Measurements from ENCODE around the gene ATP2C2.

The ATP2C2 gene

DNA sequence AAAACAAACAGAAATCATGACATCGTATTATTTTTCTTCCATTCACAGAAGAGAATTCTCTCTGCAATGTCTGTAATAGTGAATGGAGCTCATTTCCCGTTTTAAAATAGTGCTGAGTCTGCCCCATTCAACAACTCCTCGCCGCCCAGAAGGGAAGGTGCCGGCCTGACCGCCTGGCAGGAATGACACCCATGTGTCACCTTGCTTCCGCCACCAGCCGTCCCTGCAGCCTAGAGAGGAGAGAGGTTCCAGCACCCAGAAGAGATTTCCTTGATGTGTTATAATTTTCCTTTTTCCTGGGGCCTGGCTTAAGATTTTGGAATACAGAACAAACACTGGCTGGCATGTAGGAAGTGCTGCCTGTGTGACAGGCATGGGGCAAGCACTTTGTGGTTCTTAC, 76.1 kb downstream of the ATP2C2 start:
- Histone ChIP-seq H3F3A (ENCODE audit: insufficient read depth) (no peaks in the 10 kb centered on the region), H3K27me3 (ENCODE audit: low read length) (no peaks in the 10 kb centered on the region), H2AFZ (ENCODE audit: low read depth, low read length, severe bottlenecking) (no peak overlapping the region), H3K9ac (ENCODE audit: low read length) (no peak overlapping the region), H3K79me2 (ENCODE audit: insufficient read depth, low read length) (no peaks in the 10 kb centered on the region), H3K9me3 (ENCODE audit: insufficient read depth, low read length) (no peaks in the 10 kb centered on the region), H4K20me1 (ENCODE audit: low read depth, low read length) (no peaks in the 10 kb centered on the region), H3K36me3 (ENCODE audit: low read length) (no peaks in the 10 kb centered on the region), H3K4me2 (ENCODE audit: low read depth, low read length, poor library complexity, severe bottlenecking) (no peak overlapping the region), H3K4me3 (ENCODE audit: insufficient read depth, low read length, poor library complexity, severe bottlenecking) (no peak overlapping the region), H3K27ac (ENCODE audit: low read depth, low read length) (no peak overlapping the region), H3K9me2 (replicated peaks; ENCODE audit: insufficient read depth, low read length) (no peaks in the 10 kb centered on the region)
- TF ChIP-seq EZH2phosphoT487 (conservative IDR thresholded peaks at IDR 0.05; ENCODE audit: low read length) = no peak

DNA sequence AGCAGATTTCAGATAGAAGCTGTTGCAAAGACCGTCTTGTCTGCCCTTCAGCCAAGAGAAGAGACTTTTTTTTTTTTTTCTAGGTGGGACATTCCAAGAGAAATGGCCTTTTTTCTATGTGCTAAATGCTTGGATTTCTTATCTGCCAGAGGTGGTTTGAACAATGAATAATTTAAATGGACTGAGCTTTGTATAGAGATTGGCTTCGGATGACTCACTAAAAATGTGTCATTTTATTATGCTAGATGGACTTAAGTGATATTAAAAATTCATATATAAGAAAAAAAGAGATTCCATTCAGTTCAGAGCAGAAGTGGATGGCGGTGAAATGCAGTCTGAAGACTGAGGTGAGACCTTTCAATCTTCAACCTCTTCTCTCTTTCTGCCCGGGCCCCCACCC, 77.7 kb downstream of the ATP2C2 start:
- no peak overlapping the region for H2AFZ ChIP-seq (ENCODE audit: low read depth, low read length, severe bottlenecking)
- H3K9ac ChIP-seq (ENCODE audit: low read length) = no peak overlapping the region
- H3K79me2 ChIP-seq (ENCODE audit: insufficient read depth, low read length) = no peaks in the 10 kb centered on the region
- H3K27me3 ChIP-seq (ENCODE audit: low read length) = no peaks in the 10 kb centered on the region
- no peaks in the 10 kb centered on the region for H3K36me3 ChIP-seq (ENCODE audit: low read length)
- no peaks in the 10 kb centered on the region for H3F3A ChIP-seq (ENCODE audit: insufficient read depth)
- no peak overlapping the region for H3K4me3 ChIP-seq (ENCODE audit: insufficient read depth, low read length, poor library complexity, severe bottlenecking)
- H3K4me2 ChIP-seq (ENCODE audit: low read depth, low read length, poor library complexity, severe bottlenecking) = no peak overlapping the region
- TF ChIP-seq, protein P1, sequence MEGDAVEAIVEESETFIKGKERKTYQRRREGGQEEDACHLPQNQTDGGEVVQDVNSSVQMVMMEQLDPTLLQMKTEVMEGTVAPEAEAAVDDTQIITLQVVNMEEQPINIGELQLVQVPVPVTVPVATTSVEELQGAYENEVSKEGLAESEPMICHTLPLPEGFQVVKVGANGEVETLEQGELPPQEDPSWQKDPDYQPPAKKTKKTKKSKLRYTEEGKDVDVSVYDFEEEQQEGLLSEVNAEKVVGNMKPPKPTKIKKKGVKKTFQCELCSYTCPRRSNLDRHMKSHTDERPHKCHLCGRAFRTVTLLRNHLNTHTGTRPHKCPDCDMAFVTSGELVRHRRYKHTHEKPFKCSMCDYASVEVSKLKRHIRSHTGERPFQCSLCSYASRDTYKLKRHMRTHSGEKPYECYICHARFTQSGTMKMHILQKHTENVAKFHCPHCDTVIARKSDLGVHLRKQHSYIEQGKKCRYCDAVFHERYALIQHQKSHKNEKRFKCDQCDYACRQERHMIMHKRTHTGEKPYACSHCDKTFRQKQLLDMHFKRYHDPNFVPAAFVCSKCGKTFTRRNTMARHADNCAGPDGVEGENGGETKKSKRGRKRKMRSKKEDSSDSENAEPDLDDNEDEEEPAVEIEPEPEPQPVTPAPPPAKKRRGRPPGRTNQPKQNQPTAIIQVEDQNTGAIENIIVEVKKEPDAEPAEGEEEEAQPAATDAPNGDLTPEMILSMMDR (IDR thresholded peaks at IDR 0.05; ENCODE audit: insufficient read depth, low read length, poor library complexity, severe bottlenecking) = no peak
- TF ChIP-seq EZH2phosphoT487 (conservative IDR thresholded peaks at IDR 0.05; ENCODE audit: low read length) = no peak
- H3K27ac ChIP-seq (ENCODE audit: low read depth, low read length) = no peak overlapping the region
- H3K9me3 ChIP-seq (ENCODE audit: insufficient read depth, low read length) = no peaks in the 10 kb centered on the region
- H3K9me2 ChIP-seq (replicated peaks; ENCODE audit: insufficient read depth, low read length) = no peaks in the 10 kb centered on the region
- H4K20me1 ChIP-seq (ENCODE audit: low read depth, low read length) = no peaks in the 10 kb centered on the region

DNA sequence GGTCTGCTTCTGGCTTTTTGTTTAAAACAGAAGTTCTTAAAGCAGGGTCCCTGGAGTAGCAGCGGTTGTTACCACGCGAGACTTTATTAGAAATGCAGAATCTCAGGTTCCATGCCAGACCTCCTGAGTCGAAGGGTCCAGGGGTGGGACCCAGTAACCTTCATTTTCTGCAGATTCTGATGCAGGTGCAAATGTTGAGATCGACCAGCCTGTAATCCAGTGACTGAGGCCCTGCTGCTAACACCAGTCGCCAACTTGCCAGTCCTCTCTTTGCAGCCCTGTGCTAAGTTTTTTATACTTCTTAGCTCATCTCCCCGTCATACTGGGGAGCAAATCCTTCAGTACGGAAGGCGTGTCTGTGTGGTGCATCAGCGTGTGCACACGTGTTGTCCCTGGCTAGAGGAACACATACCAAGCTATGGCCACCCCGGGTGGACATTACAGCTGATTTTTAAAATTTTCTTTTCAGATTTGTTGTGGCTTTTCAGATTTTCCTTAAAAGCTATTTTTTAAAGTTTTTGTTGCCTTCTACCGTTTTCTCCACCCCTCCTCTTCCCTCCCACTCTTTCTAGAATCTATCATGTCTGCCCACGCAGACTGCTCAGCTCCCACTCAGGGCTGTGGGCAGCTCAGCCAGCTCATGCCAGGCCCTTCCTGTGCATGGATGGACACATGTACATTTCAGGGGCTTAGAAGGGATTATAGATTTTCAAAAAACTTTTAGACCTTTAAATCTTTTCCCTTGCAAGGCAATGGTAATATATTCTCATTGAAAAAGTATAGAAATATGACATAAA, 78.5 kb downstream of the ATP2C2 start:
- Histone ChIP-seq H2AFZ (ENCODE audit: low read depth, low read length, severe bottlenecking) (no peak overlapping the region), H3K27me3 (ENCODE audit: low read length) (no peaks in the 10 kb centered on the region)
- TF ChIP-seq EZH2phosphoT487 (conservative IDR thresholded peaks at IDR 0.05; ENCODE audit: low read length) = 0 out of 2 replicates have a peak, but pooled peaks have one; percentile 52
- TF ChIP-seq, protein P1 (IDR thresholded peaks at IDR 0.05; ENCODE audit: insufficient read depth, low read length, poor library complexity, severe bottlenecking) = no peak

DNA sequence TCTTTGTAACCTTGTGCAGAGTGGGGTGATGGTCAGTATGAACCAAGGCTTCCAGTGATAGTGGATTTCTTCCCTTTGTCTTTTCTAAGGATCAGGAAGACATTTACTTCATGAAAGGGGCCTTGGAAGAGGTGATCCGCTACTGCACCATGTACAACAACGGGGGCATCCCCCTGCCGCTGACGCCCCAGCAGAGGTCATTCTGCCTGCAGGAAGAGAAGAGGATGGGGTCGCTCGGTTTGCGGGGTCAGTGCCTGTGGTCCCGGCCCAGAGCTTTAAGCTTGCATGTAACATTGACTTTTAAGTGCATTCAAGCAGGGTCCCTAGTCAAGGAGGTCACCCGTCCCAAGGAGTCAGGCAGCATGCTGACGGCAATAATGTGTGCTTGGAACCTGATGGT, 80.1 kb downstream of the ATP2C2 start:
- Histone ChIP-seq H2AFZ (ENCODE audit: low read depth, low read length, severe bottlenecking) (no peak overlapping the region), H3K9me3 (ENCODE audit: insufficient read depth, low read length) (no peaks in the 10 kb centered on the region), H3K4me2 (ENCODE audit: low read depth, low read length, poor library complexity, severe bottlenecking) (no peak overlapping the region), H3K27me3 (ENCODE audit: low read length) (no peaks in the 10 kb centered on the region), H4K20me1 (ENCODE audit: low read depth, low read length) (no peaks in the 10 kb centered on the region), H3K79me2 (ENCODE audit: insufficient read depth, low read length) (no peaks in the 10 kb centered on the region), H3K9me2 (replicated peaks; ENCODE audit: insufficient read depth, low read length) (no peaks in the 10 kb centered on the region), H3K9ac (ENCODE audit: low read length) (no peak overlapping the region), H3K27ac (ENCODE audit: low read depth, low read length) (no peak overlapping the region), H3K36me3 (ENCODE audit: low read length) (no peaks in the 10 kb centered on the region), H3K4me3 (ENCODE audit: insufficient read depth, low read length, poor library complexity, severe bottlenecking) (no peak overlapping the region), H3F3A (ENCODE audit: insufficient read depth) (no peaks in the 10 kb centered on the region)
- TF ChIP-seq EZH2phosphoT487 (conservative IDR thresholded peaks at IDR 0.05; ENCODE audit: low read length) = no peak
- TF ChIP-seq, protein P1 (IDR thresholded peaks at IDR 0.05; ENCODE audit: insufficient read depth, low read length, poor library complexity, severe bottlenecking) = no peak

More for the DNA sequence above, 78.5 kb downstream of the ATP2C2 start:
- no peaks in the 10 kb centered on the region for H3K36me3 ChIP-seq (ENCODE audit: low read length)
- no peaks in the 10 kb centered on the region for H4K20me1 ChIP-seq (ENCODE audit: low read depth, low read length)
- no peak overlapping the region for H3K27ac ChIP-seq (ENCODE audit: low read depth, low read length)
- no peaks in the 10 kb centered on the region for H3K9me2 ChIP-seq (replicated peaks; ENCODE audit: insufficient read depth, low read length)
- no peaks in the 10 kb centered on the region for H3K9me3 ChIP-seq (ENCODE audit: insufficient read depth, low read length)
- no peak overlapping the region for H3K4me2 ChIP-seq (ENCODE audit: low read depth, low read length, poor library complexity, severe bottlenecking)
- H3K79me2 ChIP-seq (ENCODE audit: insufficient read depth, low read length) = no peaks in the 10 kb centered on the region
- H3F3A ChIP-seq (ENCODE audit: insufficient read depth) = no peaks in the 10 kb centered on the region
- no peak overlapping the region for H3K4me3 ChIP-seq (ENCODE audit: insufficient read depth, low read length, poor library complexity, severe bottlenecking)
- H3K9ac ChIP-seq (ENCODE audit: low read length) = no peak overlapping the region

Measured in SU-DHL-6 (cell line).